Upper lobe of right lung (tissue), 1 donor: Measurements from ENCODE around the gene PLB1. TPM values are rescaled to one million over a fixed set of nuclear protein-coding genes. Genes with fewer than 3 reads are reported as not detected.

Experiments used
- ATAC-seq: fragments of 200-7000 bp; cut with Tn5 transposase; one replicate; pipeline ENCODE4 v1.9.1; 2020; ENCODE audit warnings: mild to moderate bottlenecking, moderate library complexity
- DNase-seq: peaks from one replicate; pipeline ENCODE4 v3.0.0-alpha.2; 2020
- H3K27ac ChIP-seq: fragments of 200-600 bp; one replicate; pipeline ENCODE4 v1.8.0; 2022
- H3K27me3 ChIP-seq: fragments of 200-600 bp; one replicate; pipeline ENCODE4 v1.8.0; 2022; ENCODE audit warnings: mild to moderate bottlenecking
- H3K36me3 ChIP-seq: fragments of 200-600 bp; one replicate; pipeline ENCODE4 v1.8.0; 2022
- H3K4me1 ChIP-seq: fragments of 200-600 bp; one replicate; pipeline ENCODE4 v1.8.0; 2022
- H3K4me3 ChIP-seq: fragments of 200-600 bp; one replicate; pipeline ENCODE4 v1.8.0; 2022; ENCODE audit warnings: mild to moderate bottlenecking
- H3K9me3 ChIP-seq: fragments of 200-600 bp; one replicate; pipeline ENCODE4 v1.8.0; 2022
- CTCF ChIP-seq: fragments of 200-600 bp; IDR thresholded peaks from one replicate; pipeline ENCODE4 v1.8.0; 2022; ENCODE audit warnings: antibody characterized with exemption
- intact Hi-C: fragments of 100-400 bp; cut with DNase I; formaldehyde crosslinking; loops from one replicate; pipeline ENCODE4 v1.11.0; 2022
- total RNA-seq: library from RNA; stranded (reverse); fragmentation: NEBNext Ultra II Directional; extraction: Animal tissue kit (Norgen Biotek cat#: 25700); gene quantifications from one replicate; pipeline ENCODE4 v1.2.1, GENCODE V29; 2021
- donor health status: DM: no; HTN: yes; CAD: no; lungs with severe emphysema.

The PLB1 gene
- total RNA-seq, 1 donor from 2014 or later, result 4.2 TPM

GRCh38 chr2:28687640-28688385, 192.0 kb downstream of the PLB1 start:
- Histone ChIP-seq H3K36me3 (no peaks in the 10 kb centered on the region), H3K4me1 (peaks cover 16% of the 10 kb centered on the region), H3K4me3 (no peak overlapping the region), H3K9me3 (no peaks in the 10 kb centered on the region), H3K27me3 (no peaks in the 10 kb centered on the region), H3K27ac (no peak overlapping the region)
- no peak for TF ChIP-seq CTCF
- DNase-seq (no peak), ATAC-seq (no peak)
- intact Hi-C loops, result no loop called here

DNA sequence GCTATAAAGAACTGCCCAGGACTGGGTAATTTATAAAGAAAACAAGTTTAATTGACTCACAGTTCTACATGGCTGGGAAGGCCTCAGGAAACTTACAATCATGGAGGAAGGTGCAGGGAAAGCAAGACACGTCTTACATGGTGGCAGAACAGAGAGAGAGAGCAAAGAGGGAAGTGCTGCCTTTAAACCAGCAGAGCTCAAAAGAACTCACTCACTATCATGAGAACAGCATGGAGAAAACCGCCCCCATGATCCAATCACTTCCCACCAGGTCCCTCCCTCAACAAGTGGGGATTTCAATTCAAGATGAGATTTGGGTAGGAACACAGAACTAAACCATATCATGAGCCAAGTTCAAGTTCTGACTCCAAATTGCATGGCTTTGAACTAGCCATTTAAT, 193.0 kb downstream of the PLB1 start:
- H3K27me3 ChIP-seq, result no peaks in the 10 kb centered on the region
- H3K9me3 ChIP-seq, result no peaks in the 10 kb centered on the region
- H3K36me3 ChIP-seq, result no peaks in the 10 kb centered on the region
- no peak overlapping the region for H3K27ac ChIP-seq
- H3K4me1 ChIP-seq, result peaks cover 5% of the 10 kb centered on the region
- no peak overlapping the region for H3K4me3 ChIP-seq
- DNase-seq, result no peak
- no peak for ATAC-seq
- no peak for TF ChIP-seq CTCF
- intact Hi-C loops, result no loop called here

DNA sequence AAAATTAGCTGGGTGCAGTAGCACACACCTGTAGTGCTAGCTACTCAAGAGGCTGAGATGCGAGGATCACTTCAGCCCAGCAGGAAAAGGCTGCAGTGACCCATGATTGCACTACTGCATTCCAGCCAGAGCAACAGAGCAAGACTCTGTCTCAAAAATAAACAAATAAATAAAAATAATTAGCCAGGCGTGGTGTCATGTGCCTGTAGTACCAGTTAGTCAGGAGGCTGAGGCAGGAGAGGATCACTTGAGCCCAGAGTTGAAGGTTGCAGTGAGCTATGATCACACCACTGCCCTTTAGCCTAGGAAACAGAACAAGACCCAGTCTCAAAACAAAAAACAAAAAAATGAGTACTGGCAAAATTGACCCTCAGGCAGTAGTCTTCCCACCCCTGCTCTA, 193.9 kb downstream of the PLB1 start:
- intact Hi-C loops, result no loop called here
- ATAC-seq, result no peak
- no peak for TF ChIP-seq CTCF

GRCh38 chr2:28692411-28692810, 196.6 kb downstream of the PLB1 start:
- no peak overlapping the region for H3K27ac ChIP-seq
- intact Hi-C loops, result no loop called here
- no peaks in the 10 kb centered on the region for H3K9me3 ChIP-seq
- no peaks in the 10 kb centered on the region for H3K36me3 ChIP-seq
- no peak for TF ChIP-seq CTCF
- DNase-seq, result no peak
- H3K27me3 ChIP-seq, result no peaks in the 10 kb centered on the region
- no peak overlapping the region for H3K4me3 ChIP-seq
- H3K4me1 ChIP-seq, result peaks cover 4% of the 10 kb centered on the region
- no peak for ATAC-seq

More for the DNA sequence above, 193.9 kb downstream of the PLB1 start:
- Histone ChIP-seq H3K9me3 (no peaks in the 10 kb centered on the region), H3K27ac (no peak overlapping the region), H3K36me3 (no peaks in the 10 kb centered on the region), H3K4me3 (no peak overlapping the region), H3K4me1 (peaks cover 4% of the 10 kb centered on the region), H3K27me3 (no peaks in the 10 kb centered on the region)
- DNase-seq, result no peak

GRCh38 chr2:28693223-28693622, 197.4 kb downstream of the PLB1 start:
- intact Hi-C loops, result no loop called here
- ATAC-seq (no peak), DNase-seq (no peak)
- H3K4me1 ChIP-seq, result peaks cover 4% of the 10 kb centered on the region
- TF ChIP-seq CTCF, result no peak
- no peaks in the 10 kb centered on the region for H3K36me3 ChIP-seq
- H3K27ac ChIP-seq, result no peak overlapping the region
- no peaks in the 10 kb centered on the region for H3K9me3 ChIP-seq
- H3K4me3 ChIP-seq, result no peak overlapping the region
- H3K27me3 ChIP-seq, result no peaks in the 10 kb centered on the region

Other genes with a start within 250 kb of the PLB1 start
- 123 TPM for gene FOSL2, start 103.2 kb upstream of the PLB1 start, total RNA-seq